ENCODE data around the gene FRMD4A. TPM values are rescaled to one million over a fixed set of nuclear protein-coding genes. Genes with fewer than 3 reads are reported as not detected.

FRMD4A gene
- total and polyA plus RNA-seq, 10 of the 15 experiments (the other 5 are each of a cell fraction or from before 2014, with no cell fraction given), result 17.8 to 75.2 (median 39.1) TPM

- FAIRE-seq (no peak), ATAC-seq (no peak), DNase-seq (ENCODE audit: low read depth, low spot score) (no peak)
- 89% methylated on average over 13 of the region's 13 CpGs for WGBS (ENCODE audit: insufficient coverage, insufficient replicate concordance, low lambda C conversion rate, missing lambda C conversion rate)
- Histone ChIP-seq H3K27ac (ENCODE audit: control insufficient read depth, insufficient read depth) (no peak overlapping the region), H3K9me3 (replicated peaks; ENCODE audit: control insufficient read depth, insufficient read depth, low read length) (no peaks in the 10 kb centered on the region), H3K4me3 (no peak overlapping the region), H3K36me3 (ENCODE audit: control insufficient read depth in 2 of 2, insufficient read depth in 2 of 2, low read length in 1 of 2) (peaks cover 12 to 32% of the 10 kb centered on the region in 2 experiments; a peak in 3 of 4 replicates), H3K9ac (ENCODE audit: control insufficient read depth, insufficient read depth, low read length) (no peak overlapping the region), H4K20me1 (ENCODE audit: control insufficient read depth, insufficient read depth) (no peaks in the 10 kb centered on the region), H3K79me2 (ENCODE audit: control insufficient read depth, insufficient read depth, low read length) (peaks cover 4% of the 10 kb centered on the region), H3K4me2 (ENCODE audit: control insufficient read depth, insufficient read depth) (no peak overlapping the region), H3K4me1 (ENCODE audit: control insufficient read depth, insufficient read depth, low read length) (peaks cover 17% of the 10 kb centered on the region), H2AFZ (ENCODE audit: control insufficient read depth, low read depth, low read length) (no peak overlapping the region), H3K27me3 (replicated peaks in 1 of 2; ENCODE audit: control insufficient read depth in 2 of 2, insufficient read depth in 2 of 2, low read length in 1 of 2) (no peaks in the 10 kb centered on the region)
- ChIA-PET SMC1A (ENCODE audit: uncharacterized antibody, unreplicated experiment) (interaction anchor here (1.0 to 1.5 kb wide), 2 partner anchors 31 to 64 kb away, joined by 4 to 5 read pairs; no protein-coding TSS in a partner anchor), CTCF (interaction anchor here (0.6 to 1.3 kb wide), 2 partner anchors 94 to 214 kb away, joined by 3 to 5 read pairs; no protein-coding TSS in a partner anchor), RAD21 (ENCODE audit: unreplicated experiment) (interaction anchor here (0.7 to 1.1 kb wide), 2 partner anchors 22 to 24 kb away, joined by 4 to 5 read pairs; no protein-coding TSS in a partner anchor), POLR2A (interaction anchor here (0.6 to 1.3 kb wide), 4 partner anchors 9 to 89 kb away, joined by 3 to 4 read pairs (median 3); no protein-coding TSS in a partner anchor)
- in situ Hi-C loops (cut with MboI), result no loop called here
- intact Hi-C loops (cut with micrococcal nuclease; ENCODE audit: unreplicated experiment), result no loop called here
- no TSS peak for BruUV-seq (replicated peaks)
- TF ChIP-seq WRNIP1 (IDR thresholded peaks at IDR 0.05; ENCODE audit: borderline replicate concordance, low read depth, low read length) (no peak), CREB1 (IDR thresholded peaks at IDR 0.05; ENCODE audit: low read depth) (no peak), CUX1 (IDR thresholded peaks at IDR 0.05; ENCODE audit: insufficient replicate concordance, low read depth, low read length) (no peak), NR2C1 (IDR thresholded peaks at IDR 0.05) (no peak), SPI1 (IDR thresholded peaks at IDR 0.05; ENCODE audit: borderline replicate concordance, insufficient read depth, low read depth, low read length) (no peak), BCL3 (IDR thresholded peaks at IDR 0.05; ENCODE audit: borderline replicate concordance, insufficient read depth, low read depth, low read length, poor library complexity, severe bottlenecking) (no peak), CBX5 (IDR thresholded peaks at IDR 0.05; ENCODE audit: low read depth) (no peak), TCF12 (IDR thresholded peaks at IDR 0.05; ENCODE audit: low read depth, low read length) (no peak), MYC (IDR thresholded peaks at IDR 0.05; ENCODE audit: insufficient read depth, insufficient read length, insufficient replicate concordance, low read length, severe bottlenecking) (no peak), DPF2 (IDR thresholded peaks at IDR 0.05) (no peak), SMARCA5 (IDR thresholded peaks at IDR 0.05) (no peak), CHD1 (IDR thresholded peaks at IDR 0.05; ENCODE audit: low read depth, low read length) (no peak), REST (IDR thresholded peaks at IDR 0.05; ENCODE audit: low read depth, low read length) (no peak), KAT2A (conservative IDR thresholded peaks at IDR 0.05; ENCODE audit: control insufficient read depth, low read depth, low read length) (no peak)
These were observed 647.7 kb downstream of the FRMD4A start for GRCh38 chr10:13683017-13683416.

All from GM12878 (cell line).